IMR-90 (cell line): Measurements from ENCODE around the gene GOLPH3L. TPM values are rescaled to one million over a fixed set of nuclear protein-coding genes. Genes with fewer than 3 reads are reported as not detected.

Experiments used
- ATAC-seq: fragments of 200-7000 bp; cut with Tn5 transposase; 2 replicates; pipeline ENCODE4 v1.9.1; 2020; ENCODE audit warnings: low read depth, mild to moderate bottlenecking, moderate library complexity
- BruUV-seq: library from RNA; stranded (reverse); fragments of 400-500 nt; replicated peaks from 2 replicates; lab custom pipeline; 2021; lab: Mats Ljungman, UMichigan
- CTCF ChIA-PET: fragments of 300-600 bp; formaldehyde crosslinking; extraction: SDS; loops from one replicate; lab custom pipeline; 2021; ENCODE audit warnings: antibody characterized with exemption; lab: Yijun Ruan, JAX
- POLR2A ChIA-PET: fragments of 300-600 bp; sonication (Branson Sonifier 250); formaldehyde crosslinking; loops from one replicate; lab custom pipeline; 2022; ENCODE audit warnings: antibody characterized with exemption; ENCODE audit not compliant: unreplicated experiment; lab: Charles Lee
- DNase-seq: peaks from one replicate; pipeline ENCODE4 v3.0.0; 2013
- H2AFZ ChIP-seq: replicated peaks from 2 replicates; pipeline ENCODE3; 2013; ENCODE audit warnings: low read length, mild to moderate bottlenecking; ENCODE audit not compliant: poor library complexity
- H2AK5ac ChIP-seq: 2 replicates; pipeline ENCODE4 v1.6.1; 2013; ENCODE audit warnings: low read depth, low read length, inconsistent platforms
- H2AK9ac ChIP-seq: replicated peaks from 2 replicates; pipeline ENCODE3; 2013; ENCODE audit warnings: mild to moderate bottlenecking, low read depth, low read length, moderate library complexity; ENCODE audit not compliant: poor library complexity
- H2BK120ac ChIP-seq: 2 replicates; pipeline ENCODE4 v1.6.1; 2013; ENCODE audit warnings: low read depth, low read length, inconsistent platforms
- H2BK15ac ChIP-seq: 3 replicates; pipeline ENCODE4 v1.6.1; 2013; ENCODE audit warnings: low read depth, low read length, inconsistent platforms
- H2BK20ac ChIP-seq: 2 replicates; pipeline ENCODE4 v1.6.1; 2013; ENCODE audit warnings: low read depth, mild to moderate bottlenecking, inconsistent platforms, low read length, moderate library complexity
- H2BK5ac ChIP-seq: 2 replicates; pipeline ENCODE4 v1.6.1; 2013; ENCODE audit warnings: mild to moderate bottlenecking, low read depth, low read length, inconsistent platforms; ENCODE audit not compliant: poor library complexity, severe bottlenecking
- H3K14ac ChIP-seq: replicated peaks from 2 replicates; pipeline ENCODE4 v1.6.1; 2013; ENCODE audit warnings: low read depth, low read length, inconsistent platforms
- H3K18ac ChIP-seq: 2 replicates; pipeline ENCODE4 v1.6.1; 2013; ENCODE audit warnings: low read depth, low read length, control low read depth
- H3K23ac ChIP-seq: 2 replicates; pipeline ENCODE4 v1.6.1; 2013; ENCODE audit warnings: low read depth, low read length, inconsistent platforms
- H3K27ac ChIP-seq: 2 replicates; pipeline ENCODE4 v1.5.1; 2013; ENCODE audit warnings: mild to moderate bottlenecking, control low read depth, low read length; ENCODE audit not compliant: insufficient read depth
- H3K27me3 ChIP-seq: 2 replicates; pipeline ENCODE4 v1.6.1; 2013; ENCODE audit warnings: low read length; ENCODE audit not compliant: control insufficient read depth, insufficient read depth
- H3K36me3 ChIP-seq: 2 replicates; pipeline ENCODE4 v1.6.1; 2013; ENCODE audit warnings: low read length, mixed read lengths; ENCODE audit not compliant: control insufficient read depth, insufficient read depth
- H3K4ac ChIP-seq: 2 replicates; pipeline ENCODE4 v1.6.1; 2013; ENCODE audit warnings: low read depth, low read length, inconsistent platforms
- H3K4me1 ChIP-seq: 2 replicates; pipeline ENCODE4 v1.6.1; 2013; ENCODE audit warnings: low read length, mixed read lengths; ENCODE audit not compliant: control insufficient read depth, insufficient read depth
- H3K4me2 ChIP-seq: 2 replicates; pipeline ENCODE4 v1.6.1; 2013; ENCODE audit warnings: low read depth, mild to moderate bottlenecking, control low read depth, low read length, moderate library complexity
- H3K4me3 ChIP-seq: 2 replicates; pipeline ENCODE4 v1.5.1; 2013; ENCODE audit warnings: low read depth, mild to moderate bottlenecking, control low read depth, low read length, moderate library complexity; ENCODE audit not compliant: insufficient read depth
- H3K56ac ChIP-seq: 2 replicates; pipeline ENCODE4 v1.6.1; 2013; ENCODE audit warnings: low read length, inconsistent platforms; ENCODE audit not compliant: insufficient read depth; ENCODE audit errors: extremely low read depth
- H3K79me1 ChIP-seq, 2 experiments: 2 replicates each; pipeline ENCODE4 v1.6.1; 2013; ENCODE audit warnings: low read length in 2 of 2, inconsistent platforms in 1 of 2, low read depth in 1 of 2
- H3K9ac ChIP-seq: 2 replicates; pipeline ENCODE4 v1.6.1; 2013; ENCODE audit warnings: low read depth, low read length, control low read depth
- H3K9me1 ChIP-seq: 2 replicates; pipeline ENCODE4 v1.6.1; 2013; ENCODE audit warnings: low read length, inconsistent platforms; ENCODE audit not compliant: insufficient read depth
- H3K9me3 ChIP-seq: 2 replicates; pipeline ENCODE4 v1.6.1; 2013; ENCODE audit warnings: low read length; ENCODE audit not compliant: control insufficient read depth, insufficient read depth
- H4K20me1 ChIP-seq: 2 replicates; pipeline ENCODE4 v1.6.1; 2013; ENCODE audit warnings: low read length, inconsistent platforms; ENCODE audit not compliant: insufficient read depth
- H4K5ac ChIP-seq: 2 replicates; pipeline ENCODE4 v1.6.1; 2013; ENCODE audit warnings: mild to moderate bottlenecking, low read depth, low read length, control low read depth
- H4K8ac ChIP-seq, 2 experiments: 2 replicates each; pipeline ENCODE4 v1.6.1; 2013; ENCODE audit warnings: low read depth in 2 of 2, low read length in 2 of 2, control low read depth in 1 of 2, inconsistent platforms in 1 of 2
- H4K91ac ChIP-seq: 2 replicates; pipeline ENCODE4 v1.6.1; 2013; ENCODE audit warnings: low read depth, low read length, inconsistent platforms; ENCODE audit not compliant: insufficient read depth
- BHLHE40 ChIP-seq: fragments of 150-350 bp; IDR thresholded peaks from 2 replicates; pipeline ENCODE4 v1.6.1; 2016; ENCODE audit warnings: mild to moderate bottlenecking, low read depth, low read length
- CEBPB ChIP-seq: IDR thresholded peaks from 2 replicates; pipeline ENCODE4 v1.6.1; 2012; ENCODE audit warnings: low read depth, low read length, improper control_type of control experiment
- CHD1 ChIP-seq: IDR thresholded peaks from 2 replicates; pipeline ENCODE4 v1.6.1; 2012; ENCODE audit warnings: low read depth, low read length, improper control_type of control experiment
- CTCF ChIP-seq: conservative IDR thresholded peaks from 2 replicates; pipeline ENCODE4 v1.5.1; 2012; ENCODE audit warnings: mild to moderate bottlenecking, low read depth, low read length, improper control_type of control experiment
- ELK1 ChIP-seq: fragments of 150-350 bp; IDR thresholded peaks from 2 replicates; pipeline ENCODE4 v1.6.1; 2016; ENCODE audit warnings: low read depth, mild to moderate bottlenecking, low read length, moderate library complexity, borderline replicate concordance
- MAFK ChIP-seq: IDR thresholded peaks from 2 replicates; pipeline ENCODE4 v1.6.1; 2012; ENCODE audit warnings: low read depth, low read length, improper control_type of control experiment
- MAZ ChIP-seq: IDR thresholded peaks from 2 replicates; pipeline ENCODE4 v1.6.1; 2012; ENCODE audit warnings: low read depth, mild to moderate bottlenecking, low read length, improper control_type of control experiment, moderate library complexity, borderline replicate concordance
- MXI1 ChIP-seq: IDR thresholded peaks from 2 replicates; pipeline ENCODE4 v1.6.1; 2012; ENCODE audit warnings: low read depth, mild to moderate bottlenecking, low read length, moderate library complexity, borderline replicate concordance
- NFE2L2 ChIP-seq: fragments of 150-350 bp; IDR thresholded peaks from 2 replicates; pipeline ENCODE4 v1.6.1; 2016; ENCODE audit warnings: low read depth, mild to moderate bottlenecking, low read length
- POLR2A ChIP-seq: IDR thresholded peaks from 2 replicates; pipeline ENCODE4 v1.6.1; 2012; ENCODE audit warnings: mild to moderate bottlenecking, low read depth, low read length
- RAD21 ChIP-seq: IDR thresholded peaks from 2 replicates; pipeline ENCODE4 v1.6.1; 2012; ENCODE audit warnings: low read length, improper control_type of control experiment
- RCOR1 ChIP-seq: IDR thresholded peaks from 2 replicates; pipeline ENCODE4 v1.6.1; 2012; ENCODE audit warnings: mild to moderate bottlenecking, low read length, improper control_type of control experiment; ENCODE audit not compliant: insufficient replicate concordance
- SMC3 ChIP-seq: fragments of 150-350 bp; IDR thresholded peaks from 2 replicates; pipeline ENCODE4 v1.6.1; 2016; ENCODE audit warnings: low read depth, mild to moderate bottlenecking, antibody characterized with exemption, low read length, moderate library complexity
- USF2 ChIP-seq: fragments of 150-350 bp; IDR thresholded peaks from 2 replicates; pipeline ENCODE4 v1.6.1; 2017; ENCODE audit warnings: mild to moderate bottlenecking, antibody characterized with exemption, low read length, low read depth
- WGBS, 2 experiments: methylation state at CpG; one replicate each; pipeline versions ENCODE4 v1.1.5 to v1.1.7; 2013; ENCODE audit warnings: missing lambda C conversion rate in 2 of 2; ENCODE audit not compliant: insufficient read length in 1 of 2; ENCODE audit errors: extremely low coverage in 2 of 2; 5-methylcytosine and 5-hydroxymethylcytosine counted together
- dilution Hi-C: fragments of 300-500 bp; cut with HindIII; formaldehyde crosslinking; loops from one replicate; pipeline ENCODE4 v1.14.3; 2018; ENCODE audit warnings: low sequenced_read_pairs; ENCODE audit not compliant: unreplicated experiment
- in situ Hi-C: fragments of 300-500 bp; cut with MboI; formaldehyde crosslinking; loops from 3 replicates; pipeline ENCODE4 v1.14.3; 2019; ENCODE audit warnings: low sequenced_read_pairs, inconsistent platforms, mixed read lengths
- intact Hi-C: fragments of 100-400 bp; cut with micrococcal nuclease; formaldehyde crosslinking; loops from 2 replicates; pipeline ENCODE4 v1.10.0; 2022
- polyA plus RNA-seq, 3 experiments: library from polyadenylated mRNA; depleted of rRNA; stranded (reverse); fragments of >200 nt; gene quantifications; 2 replicates each; pipeline ENCODE4 v1.2.3, GENCODE V29; 2012; ENCODE audit warnings: low replicate concordance in 1 of 3
- total RNA-seq: library from RNA; depleted of rRNA; stranded (reverse); fragments of >200 nt; gene quantifications from 2 replicates; pipeline ENCODE4 v1.2.3, GENCODE V29; 2012

GOLPH3L gene
- total and polyA plus RNA-seq, 2 of the 4 experiments (the other 2 are of a cell fraction), result 9.5 to 11.0 TPM

GRCh38 chr1:150622303-150622975 is 74.5 kb downstream of the GOLPH3L start:
- CTCF ChIA-PET, result interaction anchor here (0.6 to 1.6 kb wide), 3 partner anchors 10 to 61 kb away, joined by 3 to 5 read pairs (median 5); no protein-coding TSS in a partner anchor

More at GRCh38 chr1:150622303-150622975, 74.5 kb downstream of the GOLPH3L start:
- Histone ChIP-seq H3K9me3 (no peaks in the 10 kb centered on the region), H3K23ac (no peak overlapping the region), H4K5ac (no peak overlapping the region), H2AFZ (no peak overlapping the region), H2AK5ac (no peak overlapping the region), H3K56ac (no peak overlapping the region), H3K27me3 (no peaks in the 10 kb centered on the region), H4K91ac (no peak overlapping the region), H2BK15ac (no peak overlapping the region), H3K18ac (no peak overlapping the region), H4K20me1 (no peaks in the 10 kb centered on the region), H3K36me3 (peaks cover 25% of the 10 kb centered on the region), H3K4me3 (no peak overlapping the region), H4K8ac (no peak overlapping the region), H3K9me1 (no peaks in the 10 kb centered on the region), H3K79me1 (peaks cover 21 to 44% of the 10 kb centered on the region in 2 experiments), H3K14ac (no peak overlapping the region), H3K4me1 (peaks cover 10% of the 10 kb centered on the region), H3K4ac (no peak overlapping the region), H2BK5ac (no peak overlapping the region), H3K4me2 (no peak overlapping the region), H3K27ac (no peak overlapping the region), H2BK20ac (no peak overlapping the region), H3K9ac (no peak overlapping the region), H2AK9ac (no peak overlapping the region), H2BK120ac (no peak overlapping the region)
- no TSS peak for BruUV-seq
- TF ChIP-seq USF2, result no peak
- no peak for TF ChIP-seq POLR2A
- no peak for TF ChIP-seq SMC3
- TF ChIP-seq MAZ, result no peak
- no peak for TF ChIP-seq MAFK
- no peak for TF ChIP-seq RAD21
- TF ChIP-seq RCOR1, result no peak
- TF ChIP-seq CEBPB, result no peak
- no peak for TF ChIP-seq ELK1
- TF ChIP-seq MXI1, result no peak
- no peak for TF ChIP-seq NFE2L2
- TF ChIP-seq CTCF, result no peak
- no peak for TF ChIP-seq CHD1
- TF ChIP-seq BHLHE40, result no peak
- in situ Hi-C loops, result no loop called here
- intact Hi-C loops, result no loop called here
- ATAC-seq (no peak), DNase-seq (no peak)
- dilution Hi-C loops, result no loop called here
- WGBS, 2 experiments, result 75% methylated on average over 2 of the region's 8 CpGs; no CpG with 5 or more reads in 1 of the 2 experiments
- POLR2A ChIA-PET, result interaction anchor here (1.2 kb wide), 1 partner anchor 43 kb away, joined by 3 read pairs; the partner anchor contains the start of gene MCL1
